Activated T-cell treated with anti-CD3 and anti-CD28 coated beads for 24 hours (primary cell): ENCODE measurements around the gene PF4V1.

ENCODE experiments used
- DNase-seq: peaks from one replicate; pipeline ENCODE4 v3.0.0-alpha.2; 2020; ENCODE audit warnings: low read depth

The PF4V1 gene

DNA sequence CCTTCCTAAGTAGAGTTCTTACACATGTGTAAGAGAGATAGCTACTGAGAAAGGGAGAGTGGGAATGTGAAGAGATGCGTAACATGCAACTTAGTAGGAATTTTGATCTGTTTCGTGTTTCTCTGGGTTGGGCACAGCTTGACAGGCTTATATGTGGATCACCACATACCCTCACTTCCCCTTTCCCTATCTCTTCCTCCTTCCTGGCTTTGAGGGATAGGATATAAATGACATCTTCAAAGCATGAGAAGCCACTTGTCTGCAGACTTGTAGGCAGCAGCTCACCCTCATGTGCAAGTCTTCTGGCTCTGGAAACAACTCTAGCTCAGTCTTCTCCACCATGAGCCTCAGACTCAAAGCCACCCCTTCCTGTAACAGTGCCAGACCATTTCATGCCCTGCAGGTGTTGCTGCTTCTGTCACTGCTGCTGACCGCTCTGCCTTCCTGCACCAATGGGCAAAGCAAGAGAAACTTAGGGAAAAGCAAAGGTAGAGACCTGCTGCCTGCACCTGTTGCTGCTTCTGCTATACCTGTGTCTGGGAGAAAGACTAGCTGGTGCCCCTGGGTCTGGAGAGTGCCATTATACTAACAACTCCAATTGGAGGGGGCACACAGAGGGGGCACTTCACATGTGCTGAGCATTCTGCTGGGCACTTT, 5.4 kb upstream of the PF4V1 start:
- DNase-seq = no peak

DNA sequence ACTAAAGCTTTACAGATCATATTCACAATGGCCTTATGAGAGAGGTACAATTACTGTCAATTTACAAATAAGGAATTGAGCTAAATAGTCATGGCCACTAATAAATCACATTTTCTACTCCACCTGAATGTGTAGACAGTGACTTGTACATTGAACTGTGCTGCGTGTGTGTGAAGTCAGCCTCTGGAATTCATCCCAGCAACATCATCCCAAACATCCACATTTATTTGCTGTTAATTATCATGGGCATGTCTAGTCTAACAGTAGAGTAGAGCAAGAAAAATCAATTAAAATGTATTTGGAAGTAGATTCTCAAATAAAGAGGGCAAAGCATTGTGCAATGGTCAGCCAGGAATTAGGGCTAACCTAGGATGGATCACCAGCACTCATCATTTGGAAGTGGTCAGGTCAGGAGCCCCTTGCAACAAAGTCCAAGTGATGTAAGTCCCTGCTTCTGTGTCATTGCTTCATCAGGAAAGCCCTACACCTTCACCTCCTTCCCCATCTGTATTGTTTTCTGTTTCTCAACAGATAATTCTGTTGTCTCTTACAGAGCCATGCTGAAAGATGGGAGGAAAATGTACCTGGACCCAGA, 4.8 kb upstream of the PF4V1 start:
- no peak for DNase-seq

DNA sequence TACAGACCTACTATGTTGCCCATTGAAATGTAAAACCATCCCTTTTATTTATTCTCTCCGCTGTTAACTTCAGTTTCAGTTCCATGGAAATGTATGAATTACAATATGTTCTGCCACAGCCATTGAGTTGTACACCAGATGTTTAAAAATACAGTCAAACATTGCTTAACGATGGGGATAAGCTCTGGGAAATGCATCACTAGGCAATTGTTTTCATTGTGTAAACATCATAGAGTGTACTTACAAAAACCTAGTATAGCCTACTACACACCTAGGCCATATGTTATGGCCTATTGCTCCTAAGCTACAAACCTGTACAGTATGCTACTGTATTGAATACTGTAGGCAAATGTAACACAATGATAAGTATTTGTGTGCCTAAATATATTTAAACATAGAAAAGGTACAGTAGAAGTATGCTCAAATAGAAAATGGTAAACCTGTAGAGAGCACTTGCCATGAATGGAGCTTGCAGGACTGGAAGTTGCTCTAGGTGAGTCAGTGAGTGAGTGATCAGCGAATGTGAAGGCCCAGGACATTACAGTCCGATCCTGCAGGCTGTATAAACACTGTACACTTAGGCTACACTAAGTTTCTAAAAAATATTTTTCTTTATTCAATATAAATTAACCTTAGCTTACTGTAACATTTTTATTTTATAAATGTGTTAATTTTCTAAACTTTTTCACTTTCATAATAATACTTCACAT, 2.7 kb upstream of the PF4V1 start:
- no peak for DNase-seq

DNA sequence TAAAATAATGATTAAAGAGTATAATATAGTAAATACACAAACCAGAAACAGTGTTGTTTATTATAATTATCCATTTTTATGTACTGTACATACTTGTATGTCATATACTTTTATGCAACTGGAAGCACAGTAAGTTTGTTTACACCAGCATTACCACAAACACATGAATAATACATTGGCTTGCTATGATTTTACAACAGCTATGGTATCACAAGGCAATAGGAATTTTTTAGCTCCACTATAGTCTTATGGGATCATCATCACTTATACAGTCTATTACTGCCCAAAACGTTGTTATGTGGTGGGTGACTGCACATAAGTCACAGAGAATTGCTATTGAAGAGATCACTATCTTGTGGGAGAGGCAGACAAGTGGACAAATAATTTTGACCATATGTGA, 1.8 kb upstream of the PF4V1 start:
- DNase-seq = no peak

DNA sequence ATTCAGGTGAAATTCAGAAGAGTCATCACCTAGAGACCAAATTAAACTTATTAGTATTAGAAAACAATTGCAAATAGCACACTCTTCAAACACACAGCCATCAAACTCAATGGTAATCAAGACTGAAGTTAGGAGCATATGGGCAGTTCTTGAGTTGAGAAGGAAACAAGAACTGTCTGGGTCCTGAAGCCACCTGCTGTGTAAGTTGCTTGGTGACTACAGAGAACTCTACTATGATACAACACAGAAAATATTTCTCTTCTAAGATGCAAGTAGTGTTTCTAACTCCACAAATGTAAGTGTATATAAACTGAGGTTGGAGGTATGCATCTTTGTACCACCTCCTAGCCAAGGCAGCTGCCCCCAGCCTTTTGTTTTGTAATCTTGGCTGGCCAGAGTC, 325 bp upstream of the PF4V1 start:
- no peak for DNase-seq

DNA sequence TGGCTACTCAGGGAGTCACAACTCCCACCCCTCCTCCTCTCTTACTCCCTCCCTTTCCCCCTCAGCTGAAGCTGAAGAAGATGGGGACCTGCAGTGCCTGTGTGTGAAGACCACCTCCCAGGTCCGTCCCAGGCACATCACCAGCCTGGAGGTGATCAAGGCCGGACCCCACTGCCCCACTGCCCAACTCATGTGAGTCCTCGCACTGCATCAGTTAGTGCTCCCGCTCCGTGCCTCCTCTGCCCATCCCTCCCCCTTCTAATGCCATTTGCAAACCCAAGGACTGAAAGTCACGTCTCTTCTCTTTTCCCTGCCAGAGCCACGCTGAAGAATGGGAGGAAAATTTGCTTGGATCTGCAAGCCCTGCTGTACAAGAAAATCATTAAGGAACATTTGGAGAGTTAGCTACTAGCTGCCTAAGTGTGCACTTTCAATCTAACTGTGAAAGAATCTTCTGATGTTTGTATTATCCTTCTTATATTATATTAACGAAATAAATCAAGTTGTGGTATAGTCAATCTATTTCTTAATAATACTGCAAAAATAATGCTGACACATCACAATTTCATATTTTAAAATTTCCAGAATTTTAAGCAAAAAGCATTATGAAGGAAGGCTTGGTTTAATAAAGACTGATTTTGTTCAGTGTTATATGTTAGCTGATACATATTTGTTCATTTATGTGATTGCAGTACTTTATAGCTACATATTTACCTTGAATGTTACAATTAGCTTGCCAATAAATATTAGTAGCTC, 800 bp downstream of the PF4V1 start:
- DNase-seq = no peak

DNA sequence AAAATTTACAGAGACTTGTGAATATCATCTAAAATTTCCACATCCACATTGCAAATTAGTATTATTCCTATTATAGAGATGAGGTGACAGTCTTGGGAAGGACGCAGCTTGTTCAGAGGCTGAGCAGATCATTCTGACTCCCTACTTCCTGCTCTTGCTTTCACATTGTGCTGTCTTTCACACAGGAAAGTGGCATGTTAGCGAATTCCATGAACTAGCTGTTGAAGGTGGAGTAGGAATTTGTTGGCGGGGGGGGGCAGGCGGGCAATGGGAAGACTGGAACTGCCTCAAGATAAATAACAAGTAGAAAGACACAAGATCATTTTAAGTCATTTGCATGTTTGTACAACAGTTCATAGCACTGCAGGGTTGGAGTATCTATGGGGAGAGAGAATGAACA, 2.3 kb downstream of the PF4V1 start:
- no peak for DNase-seq

DNA sequence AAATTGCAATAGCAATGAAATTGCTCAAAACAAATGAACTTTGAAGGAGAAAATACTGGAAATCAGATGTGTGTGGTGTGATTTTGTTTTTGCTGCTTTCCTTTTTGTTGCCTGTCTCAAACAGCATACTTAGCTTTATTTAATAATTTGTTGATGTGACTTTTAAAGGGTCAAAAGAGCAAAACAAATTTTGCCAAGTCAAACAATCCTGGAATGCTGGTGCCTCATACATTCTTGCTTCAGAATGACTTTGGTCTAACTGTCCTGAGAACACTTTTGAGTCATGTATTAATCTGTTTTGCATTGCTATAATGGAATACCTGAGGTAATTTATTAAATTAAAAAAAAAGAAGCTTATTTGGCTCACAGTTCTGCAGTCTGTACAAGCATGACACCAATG, 3.4 kb downstream of the PF4V1 start:
- DNase-seq = no peak

DNA sequence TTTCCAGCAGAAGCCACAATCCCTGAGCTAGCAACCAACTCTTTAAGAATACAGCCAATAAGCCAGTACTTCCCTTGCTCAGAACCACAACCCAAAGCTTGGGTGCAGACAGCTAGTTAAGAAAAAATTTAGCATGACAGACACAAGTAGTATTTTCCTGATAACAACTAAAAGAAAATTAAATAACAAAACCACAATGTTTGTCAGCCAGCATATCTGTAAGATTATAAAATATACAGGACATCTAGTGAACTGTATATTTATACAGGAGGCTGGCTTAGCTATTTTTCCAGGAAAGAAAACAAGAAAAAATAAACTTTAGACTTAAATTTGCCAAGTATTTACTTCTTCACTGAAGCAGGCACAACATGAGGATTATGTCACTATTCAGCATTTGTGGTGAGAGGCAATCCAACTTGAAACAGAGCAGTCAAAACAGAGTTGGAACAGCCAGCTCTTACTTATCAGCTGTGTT, 6.6 kb downstream of the PF4V1 start:
- no peak for DNase-seq

DNA sequence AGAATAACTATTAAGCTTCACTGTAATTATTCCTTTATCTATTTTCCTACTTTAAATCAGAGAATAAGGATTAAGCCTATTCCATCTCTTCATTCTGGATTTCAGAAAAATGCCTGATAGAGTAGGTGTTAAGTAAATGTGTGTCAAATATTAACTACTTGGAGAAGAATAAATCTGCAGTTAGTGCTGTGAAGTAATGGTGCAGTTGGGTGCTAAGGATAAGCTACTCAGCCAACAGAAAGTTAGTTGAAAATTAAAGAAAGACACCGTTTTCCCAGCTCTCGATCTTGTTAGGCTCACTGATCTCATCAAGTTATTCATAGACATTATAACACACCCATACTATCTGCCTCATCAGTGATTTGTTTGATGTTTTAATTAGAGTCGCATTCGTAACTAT, 7.1 kb downstream of the PF4V1 start:
- DNase-seq = no peak

DNA sequence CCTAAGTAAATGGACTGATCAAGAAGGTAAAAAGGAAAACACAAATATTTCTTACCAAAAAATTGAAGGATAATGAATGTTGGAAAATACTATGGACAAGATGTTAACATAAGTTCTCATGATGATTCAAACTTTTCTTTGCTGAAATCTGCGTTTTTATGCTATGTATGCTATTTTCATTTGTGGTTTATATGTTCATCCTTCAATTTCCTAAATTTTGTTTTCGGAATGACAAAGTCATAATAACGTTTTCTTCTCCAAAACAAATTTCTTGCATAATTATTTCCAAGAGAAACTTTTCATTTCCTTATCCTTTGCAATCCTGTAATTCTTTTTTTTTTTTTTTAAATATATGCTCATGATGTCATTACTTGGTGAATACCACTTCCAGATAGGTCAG, 7.8 kb downstream of the PF4V1 start:
- DNase-seq = no peak

DNA sequence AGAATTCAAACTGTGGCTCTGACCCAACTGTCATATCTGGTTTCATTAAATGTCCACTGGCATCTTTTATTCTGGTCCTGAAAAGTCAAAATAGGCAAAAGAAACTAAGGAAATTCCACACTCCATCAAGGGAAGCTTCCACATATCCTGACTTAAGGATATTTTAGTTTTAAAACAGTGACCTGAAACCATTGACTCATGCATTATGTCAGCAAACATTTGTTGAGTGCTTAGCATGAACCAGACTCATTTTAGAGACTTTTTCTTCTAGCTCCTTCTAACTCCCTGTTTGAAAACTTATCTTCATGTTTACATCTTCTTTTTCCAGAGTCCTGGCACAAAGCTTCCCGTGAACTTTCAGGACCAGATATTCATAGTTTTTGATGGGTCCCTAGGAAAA, 9.2 kb downstream of the PF4V1 start:
- no peak for DNase-seq

DNA sequence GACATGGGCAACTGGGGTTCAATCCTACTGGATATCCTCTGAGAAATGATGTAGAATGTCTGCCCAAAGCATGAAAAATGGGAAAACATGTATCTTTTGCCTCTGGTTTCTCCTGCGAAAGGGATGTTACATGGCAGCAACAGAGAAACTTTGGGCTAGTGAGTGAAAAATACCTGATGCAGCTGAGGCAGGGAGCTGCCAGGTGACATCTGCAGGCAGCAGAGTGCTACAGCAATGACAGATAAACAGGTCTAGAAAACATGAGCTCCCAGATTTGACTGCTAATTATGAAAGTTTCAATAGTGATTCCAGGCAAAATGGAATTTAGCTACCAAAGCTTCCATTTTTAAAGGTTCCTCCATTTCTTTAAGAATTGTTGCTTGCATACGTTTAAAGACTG, 11.3 kb downstream of the PF4V1 start:
- no peak for DNase-seq

DNA sequence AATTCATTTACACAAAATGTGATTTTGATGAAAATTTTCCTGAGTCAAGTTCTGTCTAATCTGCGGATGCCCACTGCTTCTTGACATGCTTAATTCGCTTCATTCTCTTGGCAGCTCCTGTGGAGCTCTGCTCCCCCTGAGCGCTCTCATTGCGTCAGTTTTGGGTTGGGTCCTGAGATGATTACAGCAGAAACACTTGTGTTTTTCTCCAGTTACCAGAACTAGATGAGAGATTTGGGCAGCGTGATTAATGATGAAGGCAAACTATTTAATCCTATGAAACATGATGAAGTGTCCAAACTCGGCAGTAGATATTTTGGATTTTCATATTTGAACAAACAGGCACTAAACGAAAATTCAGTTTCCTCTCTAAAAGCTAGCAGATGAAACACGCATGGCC, 11.9 kb downstream of the PF4V1 start:
- no peak for DNase-seq

DNA sequence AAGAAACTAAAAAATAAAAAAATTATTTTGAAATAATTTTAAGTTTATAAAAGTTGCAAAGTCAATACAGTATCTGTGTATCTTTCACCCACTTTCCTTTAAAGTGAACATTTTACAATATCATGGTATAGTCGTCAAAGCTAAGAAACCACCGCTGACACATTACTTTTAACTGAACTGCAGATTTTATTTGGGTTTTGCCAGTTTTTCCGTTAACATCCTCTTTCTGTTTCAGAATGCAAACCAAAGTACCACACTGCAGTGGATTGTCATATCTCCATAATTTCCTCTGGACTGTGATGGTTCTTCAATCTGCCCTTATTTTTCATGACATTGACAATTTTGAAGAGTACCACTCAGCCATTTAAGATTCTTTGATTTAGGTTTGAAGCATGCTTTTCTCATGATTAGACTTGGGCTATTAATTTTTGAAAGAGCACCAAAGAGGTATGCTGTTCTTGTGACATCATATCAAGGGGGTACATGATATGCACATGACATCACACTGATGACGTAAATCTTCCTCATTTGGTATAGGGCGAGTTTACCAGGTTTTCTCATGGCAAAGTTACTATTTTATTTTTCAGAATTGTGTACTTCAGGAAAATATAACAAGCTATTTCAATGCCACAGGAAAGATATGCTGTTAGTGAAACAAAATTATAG, 12.5 kb downstream of the PF4V1 start:
- no peak for DNase-seq

DNA sequence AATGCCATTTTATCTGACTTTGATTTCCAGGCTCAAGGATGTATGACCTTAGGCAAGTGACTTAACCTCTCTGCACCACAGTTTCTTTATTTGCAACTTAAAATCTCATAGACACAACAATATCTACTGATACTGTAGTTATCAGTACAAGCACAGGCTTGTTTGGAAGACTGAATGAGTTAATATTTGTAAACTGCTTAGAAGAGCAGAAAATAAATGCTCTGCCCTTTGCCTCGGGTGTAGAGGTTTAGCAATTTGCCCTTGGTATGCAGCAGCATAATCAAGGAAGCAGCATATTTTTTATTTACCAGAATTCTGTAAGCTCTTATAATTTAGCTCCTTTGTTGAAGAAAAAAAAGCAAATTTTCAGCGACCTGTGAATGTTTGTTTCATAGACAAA, 13.2 kb downstream of the PF4V1 start:
- no peak for DNase-seq

DNA sequence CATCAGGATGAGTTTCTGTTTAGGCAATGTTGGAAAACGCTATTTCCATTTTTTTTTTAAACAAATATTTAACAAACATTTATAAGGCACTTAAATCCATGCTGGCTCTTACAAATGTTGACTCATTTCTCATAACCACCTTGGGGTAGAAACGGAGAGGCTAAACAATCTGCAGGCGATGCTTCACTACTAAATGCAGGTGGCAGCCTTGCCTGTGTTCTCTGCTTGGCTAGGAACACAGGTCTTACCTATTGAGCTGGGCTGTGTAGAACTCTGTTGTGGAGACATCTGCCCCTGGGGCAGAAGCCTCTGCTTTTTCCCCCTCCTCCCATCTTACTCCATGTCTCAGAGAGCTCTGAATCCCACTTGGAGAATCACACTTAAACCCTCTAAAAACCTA, 14.7 kb downstream of the PF4V1 start:
- no peak for DNase-seq

DNA sequence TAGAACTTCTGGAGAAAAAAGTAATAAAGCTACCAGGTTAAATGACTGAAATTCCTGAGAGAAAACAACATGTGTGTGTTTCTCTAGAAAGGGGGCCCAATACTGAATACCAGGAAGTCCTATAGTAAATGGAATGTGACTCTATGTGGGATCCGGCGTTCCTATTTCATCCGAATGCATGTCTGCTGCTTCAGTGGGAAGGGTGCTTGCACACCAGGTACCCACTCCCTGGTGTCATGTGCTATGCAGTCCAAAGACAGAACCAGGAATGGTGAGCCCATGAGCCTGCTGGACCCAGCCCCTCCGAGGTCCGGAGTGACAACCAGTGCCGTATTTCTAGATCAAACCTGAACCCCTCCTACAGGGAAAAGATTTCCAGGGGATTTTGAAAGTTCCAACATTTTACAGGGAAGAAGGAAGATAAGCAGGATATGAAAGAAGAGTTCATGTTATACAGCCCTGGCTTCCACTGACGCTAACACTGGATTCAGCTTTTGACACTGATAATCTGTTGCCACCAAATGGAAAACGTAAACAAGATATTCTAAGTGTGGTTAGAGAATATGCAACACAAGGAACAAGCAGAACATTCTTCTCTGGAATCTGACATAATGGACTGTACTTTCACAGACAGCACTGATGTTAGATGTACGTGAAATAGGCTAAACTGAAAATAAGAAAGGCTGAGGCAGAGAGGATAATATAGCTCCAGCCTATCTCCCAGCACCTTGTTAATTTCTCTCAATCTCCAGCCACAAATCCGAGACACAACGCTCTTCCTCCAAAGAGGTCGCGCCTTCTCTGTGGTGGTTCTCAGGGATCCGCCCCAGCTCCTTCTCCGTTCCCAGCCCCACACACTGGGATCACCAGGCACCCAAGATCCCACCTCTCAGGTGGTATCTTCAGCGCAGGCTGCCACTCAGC, 15.4 kb downstream of the PF4V1 start:
- DNase-seq = no peak

DNA sequence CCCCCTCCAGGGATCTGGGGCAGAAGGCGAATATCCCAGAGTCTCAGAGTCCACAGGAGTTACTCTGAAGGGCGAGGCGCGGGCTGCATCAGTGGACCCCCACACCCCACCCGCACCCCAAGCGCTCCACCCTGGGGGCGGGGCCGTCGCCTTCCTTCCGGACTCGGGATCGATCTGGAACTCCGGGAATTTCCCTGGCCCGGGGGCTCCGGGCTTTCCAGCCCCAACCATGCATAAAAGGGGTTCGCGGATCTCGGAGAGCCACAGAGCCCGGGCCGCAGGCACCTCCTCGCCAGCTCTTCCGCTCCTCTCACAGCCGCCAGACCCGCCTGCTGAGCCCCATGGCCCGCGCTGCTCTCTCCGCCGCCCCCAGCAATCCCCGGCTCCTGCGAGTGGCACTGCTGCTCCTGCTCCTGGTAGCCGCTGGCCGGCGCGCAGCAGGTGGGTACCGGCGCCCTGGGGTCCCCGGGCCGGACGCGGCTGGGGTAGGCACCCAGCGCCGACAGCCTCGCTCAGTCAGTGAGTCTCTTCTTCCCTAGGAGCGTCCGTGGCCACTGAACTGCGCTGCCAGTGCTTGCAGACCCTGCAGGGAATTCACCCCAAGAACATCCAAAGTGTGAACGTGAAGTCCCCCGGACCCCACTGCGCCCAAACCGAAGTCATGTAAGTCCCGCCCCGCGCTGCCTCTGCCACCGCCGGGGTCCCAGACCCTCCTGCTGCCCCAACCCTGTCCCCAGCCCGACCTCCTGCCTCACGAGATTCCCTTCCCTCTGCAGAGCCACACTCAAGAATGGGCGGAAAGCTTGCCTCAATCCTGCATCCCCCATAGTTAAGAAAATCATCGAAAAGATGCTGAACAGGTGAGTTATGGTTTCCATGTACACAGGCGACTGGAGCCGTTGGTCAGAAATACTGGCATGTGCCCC, 16.3 kb downstream of the PF4V1 start, which contains the start of gene CXCL1:
TSS of gene CXCL1 (plus strand) at position 264 of the 926 bp plus-strand sequence. CDS start at position 342, 78 bp downstream.
- DNase-seq = no peak

DNA sequence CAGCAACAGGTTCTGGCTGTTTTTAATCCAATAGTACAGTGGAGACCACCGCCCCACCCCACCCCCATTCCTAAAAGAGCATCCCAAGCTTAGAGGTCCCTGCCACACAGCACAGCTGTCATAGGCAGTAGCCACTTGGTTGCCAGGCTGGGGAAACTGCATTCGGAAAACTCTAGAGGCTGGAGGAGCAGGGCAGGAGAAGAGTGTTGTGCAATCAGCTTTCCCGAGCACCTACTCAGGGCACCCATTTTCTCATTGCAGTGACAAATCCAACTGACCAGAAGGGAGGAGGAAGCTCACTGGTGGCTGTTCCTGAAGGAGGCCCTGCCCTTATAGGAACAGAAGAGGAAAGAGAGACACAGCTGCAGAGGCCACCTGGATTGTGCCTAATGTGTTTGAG, 17.2 kb downstream of the PF4V1 start:
- DNase-seq = no peak
